Endometrial microvascular endothelial cells (primary cell): Measurements from ENCODE around the gene SPESP1. TPM values are rescaled to one million over a fixed set of nuclear protein-coding genes. Genes with fewer than 3 reads are reported as not detected.
"Not testable (repeated sequence)": the region's sequence is repeated elsewhere in the genome, so short reads cannot be mapped to it uniquely, and the experiment has no call there.

Source experiments
- in situ Hi-C: cut with HindIII; loops from 2 replicates; pipeline ENCODE4 v1.10.0; 2017; ENCODE audit warnings: low sequenced_read_pairs, low pct_unique_long_range_greater_than_20kb; ENCODE audit errors: inconsistent ontology term
- total RNA-seq: library from RNA; depleted of rRNA; stranded (reverse); fragments of >200 nt; gene quantifications from one replicate; pipeline ENCODE4 v1.2.3, GENCODE V29; 2015; ENCODE audit errors: inconsistent ontology term

SPESP1 gene
- total RNA-seq, 1 donor from 2014 or later, result 1.5 TPM

DNA sequence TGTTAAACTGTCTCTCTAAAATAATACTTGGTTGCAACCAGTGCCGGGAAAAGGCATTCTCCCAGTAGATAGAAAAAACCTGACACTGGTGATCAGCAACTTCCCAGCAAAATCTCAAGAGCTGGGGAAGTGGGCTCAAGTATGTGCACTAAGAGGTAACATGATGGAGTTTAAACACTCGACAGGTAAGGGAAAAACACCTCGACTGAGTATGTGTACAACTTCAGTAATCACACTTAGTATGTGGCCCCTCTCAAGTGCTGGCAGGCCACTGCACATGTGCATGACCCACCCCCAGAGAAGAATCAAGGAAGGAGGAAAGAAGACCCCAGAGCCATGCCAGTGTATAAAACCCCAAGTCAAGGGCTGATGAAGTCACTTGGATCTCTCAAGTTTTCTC, 27.4 kb downstream of the SPESP1 start:
- in situ Hi-C loops, result no loop called here

DNA sequence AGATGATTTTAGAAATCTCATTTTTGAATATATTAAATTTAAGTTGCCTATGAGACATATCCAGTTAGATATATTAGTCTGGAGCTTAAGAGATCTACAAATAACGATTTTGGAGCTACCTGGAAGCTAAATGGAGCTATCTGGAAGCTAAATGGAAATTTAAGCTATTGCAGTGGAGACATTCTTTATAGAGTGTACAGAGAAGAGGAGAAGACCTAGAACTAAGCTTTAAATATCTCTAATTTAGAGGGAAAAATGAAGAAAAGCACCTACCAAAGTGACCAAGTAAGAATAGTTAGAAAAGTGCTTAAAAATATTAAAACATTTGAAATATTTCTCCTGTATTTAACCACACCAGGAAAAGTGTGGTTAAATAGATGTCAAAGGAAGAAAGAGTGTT, 28.3 kb downstream of the SPESP1 start:
- in situ Hi-C loops, result no loop called here

DNA sequence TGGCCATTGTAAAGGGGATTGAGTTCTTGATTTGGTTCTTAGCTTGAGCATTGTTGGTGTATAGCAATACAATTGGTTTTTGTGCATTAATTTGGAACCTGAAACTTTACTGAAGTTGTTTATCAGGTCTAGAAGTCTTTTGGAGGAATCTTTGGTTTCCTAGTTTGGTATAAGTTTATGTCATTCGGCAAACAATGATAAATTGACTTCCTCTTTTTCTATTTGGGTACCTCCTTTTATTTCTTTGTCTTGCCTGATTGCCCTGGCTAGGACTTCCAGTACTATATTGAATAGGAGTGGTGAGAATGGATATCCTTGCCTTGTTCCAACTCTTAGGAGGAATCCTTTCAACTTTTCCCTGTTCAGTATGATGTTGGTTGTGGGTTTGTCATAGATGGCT, 32.1 kb downstream of the SPESP1 start:
- in situ Hi-C loops, result no loop called here

DNA sequence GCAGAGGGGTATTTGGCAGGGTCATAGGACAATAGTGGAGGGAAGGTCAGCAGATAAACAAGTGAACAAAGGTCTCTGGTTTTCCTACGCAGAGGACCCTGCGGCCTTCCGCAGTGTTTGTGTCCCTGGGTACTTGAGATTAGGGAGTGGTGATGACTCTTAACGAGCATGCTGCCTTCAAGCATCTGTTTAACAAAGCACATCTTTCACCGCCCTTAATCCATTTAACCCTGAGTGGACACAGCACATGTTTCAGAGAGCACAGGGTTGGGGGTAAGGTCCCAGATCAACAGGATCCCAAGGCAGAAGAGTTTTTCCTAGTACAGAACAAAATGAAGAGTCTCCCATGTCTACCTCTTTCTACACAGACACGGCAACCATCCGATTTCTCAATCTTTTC, 33.4 kb downstream of the SPESP1 start:
- in situ Hi-C loops, result not testable (repeated sequence)

GRCh38 chr15:68966996-68967395, 36.7 kb downstream of the SPESP1 start:
- in situ Hi-C loops, result no loop called here

- in situ Hi-C loops, result no loop called here
Measured at GRCh38 chr15:68967948-68968347, 37.6 kb downstream of the SPESP1 start.

DNA sequence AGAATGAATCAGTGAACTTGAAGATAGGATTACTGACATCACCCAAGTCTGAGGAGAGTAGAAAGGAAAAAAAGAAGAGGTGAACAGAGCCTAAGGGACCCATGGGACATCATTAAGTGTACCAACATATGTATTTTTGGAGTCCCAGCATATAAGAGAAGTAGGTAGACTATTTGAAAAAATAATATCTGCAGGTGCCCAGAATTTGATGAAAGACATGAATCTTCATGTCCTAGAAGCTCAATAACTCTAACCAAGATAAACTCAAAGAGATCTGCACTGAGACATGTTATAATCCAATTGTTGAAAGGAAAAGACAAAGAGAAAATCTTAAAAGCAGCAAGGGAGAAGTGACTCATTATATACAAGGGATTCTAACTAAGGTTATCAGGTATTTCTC, 39.0 kb downstream of the SPESP1 start:
- in situ Hi-C loops, result no loop called here

- in situ Hi-C loops, result no loop called here
Measured at GRCh38 chr15:68972201-68973065, 42.1 kb downstream of the SPESP1 start.

DNA sequence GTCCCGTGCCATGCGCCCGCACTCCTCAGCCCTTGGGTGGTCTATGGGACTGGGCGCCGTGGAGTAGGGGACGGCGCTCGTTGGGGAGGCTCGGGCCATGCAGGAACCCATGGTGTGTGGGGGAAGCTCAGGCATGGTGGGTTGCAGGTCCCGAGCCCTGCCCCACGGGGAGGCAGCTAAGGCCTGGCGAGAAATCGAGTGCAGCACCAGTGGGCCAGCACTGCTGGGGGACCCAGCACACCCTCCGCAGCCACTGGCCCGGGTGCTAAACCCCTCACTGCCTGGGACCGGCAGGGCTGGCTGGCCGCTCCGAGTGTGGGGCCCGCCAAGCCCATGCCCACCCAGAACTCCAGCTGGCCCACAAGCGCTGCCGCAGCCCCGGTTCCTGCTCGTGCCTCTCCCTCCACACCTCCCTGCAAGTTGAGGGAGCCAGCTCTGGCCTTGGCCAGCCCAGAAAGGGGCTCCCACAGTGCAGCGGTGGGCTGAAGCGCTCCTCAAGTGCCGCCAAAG, 45.4 kb downstream of the SPESP1 start:
- in situ Hi-C loops, result not testable (repeated sequence)

DNA sequence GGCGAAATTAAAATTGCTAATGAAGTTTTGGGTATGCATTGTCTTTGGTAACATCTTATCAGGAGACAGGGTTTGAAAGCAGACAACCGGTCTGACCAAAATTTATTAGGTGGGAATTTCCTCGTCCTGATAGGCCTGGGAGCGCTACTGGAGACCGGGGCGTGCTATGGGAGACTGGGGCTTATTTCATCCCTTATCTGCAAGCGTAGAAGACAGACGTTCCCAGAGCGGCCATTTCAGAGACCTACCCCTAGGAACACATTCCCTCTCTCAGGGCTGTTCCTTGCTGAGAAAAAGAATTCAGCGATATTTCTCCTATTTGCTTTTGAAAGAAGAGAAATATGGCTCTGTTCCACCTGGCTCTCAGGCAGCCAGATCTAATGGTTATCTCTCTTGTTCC, 47.1 kb downstream of the SPESP1 start:
- in situ Hi-C loops, result not testable (repeated sequence)

DNA sequence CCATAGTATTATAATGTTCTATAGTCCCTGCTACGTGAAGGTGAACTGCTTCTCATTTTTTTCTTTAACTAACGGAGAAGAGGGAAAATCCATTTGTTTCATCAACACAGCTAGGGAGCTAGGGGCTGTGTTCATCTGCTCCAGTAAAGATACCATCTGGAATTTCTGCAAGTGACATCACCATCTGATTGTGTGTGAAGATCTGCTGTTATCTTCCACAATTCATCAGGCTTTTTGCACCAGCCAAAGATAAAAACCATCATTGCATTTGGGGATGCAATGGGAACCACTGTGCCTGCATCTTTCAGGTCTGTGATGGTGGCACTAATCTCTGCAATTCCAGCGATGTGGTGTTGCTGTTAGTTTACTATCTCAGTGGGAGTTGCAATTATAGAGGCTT, 48.7 kb downstream of the SPESP1 start:
- in situ Hi-C loops, result no loop called here

GRCh38 chr15:68979816-68980215, 49.5 kb downstream of the SPESP1 start:
- in situ Hi-C loops, result no loop called here

DNA sequence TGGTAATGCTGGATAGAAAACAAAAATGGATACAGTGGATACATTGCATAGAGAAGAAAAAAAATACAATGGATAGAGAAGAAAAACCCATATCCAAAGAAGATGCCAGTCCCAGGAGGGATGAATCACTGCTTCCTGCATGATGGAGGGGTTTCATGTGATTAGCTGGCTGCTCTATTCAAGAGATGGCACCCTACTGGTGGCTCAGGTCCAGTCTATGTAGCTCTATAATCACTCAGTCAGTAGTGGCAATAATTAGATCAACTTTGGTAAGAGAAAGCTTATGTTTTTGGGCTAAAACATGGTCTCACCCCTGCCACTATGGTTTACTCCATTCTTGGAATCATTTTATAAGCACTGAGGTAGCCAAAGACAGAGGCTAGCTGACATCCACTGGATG, 50.5 kb downstream of the SPESP1 start:
- in situ Hi-C loops, result no loop called here

GRCh38 chr15:68981941-68982340, 51.6 kb downstream of the SPESP1 start:
- in situ Hi-C loops, result no loop called here

DNA sequence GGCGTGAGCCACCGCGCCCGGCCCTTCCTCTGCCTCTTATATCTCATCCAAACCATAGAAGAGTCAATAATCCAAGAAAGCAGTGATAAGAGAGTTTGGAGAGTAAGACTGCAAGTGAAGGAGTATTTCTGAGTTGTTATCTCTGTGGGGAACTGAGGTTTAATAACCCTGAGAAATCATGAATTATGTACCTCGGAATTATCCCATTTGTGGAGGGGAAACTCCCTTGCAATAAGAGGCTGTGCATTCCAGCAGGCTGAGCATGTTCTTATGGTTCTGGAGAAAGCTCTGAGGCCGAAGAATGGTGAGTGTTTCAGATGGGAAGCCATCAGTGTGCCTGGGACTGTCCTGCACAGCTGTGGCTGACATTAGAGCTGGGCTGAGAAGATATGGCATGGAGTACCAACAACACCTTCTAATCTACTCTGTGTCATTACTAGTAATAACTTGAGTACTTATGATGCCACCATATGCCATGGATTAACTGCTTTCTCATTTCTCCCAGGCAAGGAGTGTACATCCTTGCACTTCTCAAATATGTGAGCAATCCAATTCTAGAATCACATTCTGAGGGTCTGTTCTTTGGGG, 52.7 kb downstream of the SPESP1 start:
- in situ Hi-C loops, result no loop called here

DNA sequence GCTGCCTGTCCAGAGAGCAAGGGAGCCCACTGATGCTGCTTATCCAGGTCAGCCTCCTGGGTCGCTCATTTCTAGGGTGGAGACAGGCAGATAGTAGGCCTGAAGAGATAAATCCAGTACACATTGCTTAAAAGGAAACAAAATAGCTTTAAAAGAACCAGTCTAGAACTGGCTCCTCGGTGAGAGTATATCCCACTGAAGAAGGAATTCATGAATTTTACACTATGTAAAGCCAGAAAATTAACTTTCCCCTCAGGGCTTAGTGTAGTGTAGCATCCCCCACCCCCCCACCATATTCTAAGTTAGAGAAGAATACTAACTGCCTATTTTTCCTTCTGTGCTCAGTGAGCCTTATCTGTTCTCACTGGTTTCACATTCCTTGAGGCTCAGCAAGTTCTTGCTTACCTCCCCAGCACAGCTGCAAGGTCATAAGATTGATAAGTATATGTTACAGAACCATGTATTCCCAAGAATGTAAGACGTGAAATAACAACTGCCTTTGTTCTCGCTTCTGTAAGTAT, 53.7 kb downstream of the SPESP1 start:
- in situ Hi-C loops, result no loop called here

DNA sequence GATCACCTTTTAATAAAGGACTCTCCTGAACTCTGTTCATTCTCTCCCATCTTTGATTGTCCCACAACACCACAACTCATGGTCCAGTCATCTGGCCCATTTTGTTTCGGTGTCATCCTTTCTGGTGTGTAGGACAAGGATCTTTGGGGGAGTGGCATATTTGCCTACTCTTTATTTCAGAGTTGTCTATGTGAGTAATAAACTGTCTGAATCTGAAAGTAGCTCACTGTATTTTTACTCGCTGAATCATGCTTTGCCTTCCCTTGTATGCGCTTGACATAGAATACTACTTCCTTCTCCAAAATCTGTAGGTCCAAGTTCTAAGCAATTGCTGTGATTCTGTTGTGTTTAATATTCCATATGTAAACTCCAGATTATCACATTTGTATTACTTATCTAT, 54.3 kb downstream of the SPESP1 start:
- in situ Hi-C loops, result no loop called here

DNA sequence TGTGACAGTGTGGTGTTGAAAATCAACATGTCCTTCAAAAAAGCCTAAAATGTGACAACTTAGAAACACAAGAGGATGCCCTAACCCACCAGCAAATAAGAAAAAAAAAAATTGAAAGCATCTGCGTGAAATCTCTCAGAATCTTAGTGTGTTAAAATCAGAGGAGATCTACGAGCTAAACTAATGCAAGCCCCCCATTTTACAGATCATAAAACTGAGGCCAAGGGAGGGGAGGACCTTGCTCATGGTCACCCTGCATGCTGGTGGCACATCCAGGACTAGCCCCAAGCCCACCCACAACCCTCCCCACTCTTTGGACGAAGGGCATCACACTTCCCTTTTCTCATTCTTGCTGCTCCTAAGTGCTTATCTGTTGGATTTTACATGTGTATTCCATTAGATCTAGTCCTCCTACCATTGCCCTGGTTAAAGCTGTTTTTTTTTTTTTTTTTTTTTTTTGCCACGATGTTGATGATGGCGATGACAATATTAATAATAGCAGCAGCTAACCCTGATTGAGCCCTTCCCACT, 55.1 kb downstream of the SPESP1 start:
- in situ Hi-C loops, result no loop called here

GRCh38 chr15:68986322-68986721, 56.0 kb downstream of the SPESP1 start:
- in situ Hi-C loops, result no loop called here

GRCh38 chr15:68987120-68987519, 56.8 kb downstream of the SPESP1 start:
- in situ Hi-C loops, result no loop called here
